Fibroblast of mammary gland (primary cell): ENCODE measurements around the gene ACVR1B.

Experiments used
- DNase-seq: peaks from one replicate; pipeline ENCODE4 v3.0.0-alpha.2; 2010; ENCODE audit warnings: low read depth
- H3K4me3 ChIP-seq: 2 replicates; pipeline ENCODE4 v1.5.1; 2011; ENCODE audit warnings: low read depth, mild to moderate bottlenecking, low read length, moderate library complexity; ENCODE audit not compliant: control insufficient read depth
- TF ChIP-seq, protein P1 (sequence below): conservative IDR thresholded peaks from 2 replicates; pipeline ENCODE4 v1.5.1; 2011; ENCODE audit warnings: low read depth, low read length, inconsistent platforms; ENCODE audit not compliant: control insufficient read depth, insufficient read depth

The ACVR1B gene

DNA sequence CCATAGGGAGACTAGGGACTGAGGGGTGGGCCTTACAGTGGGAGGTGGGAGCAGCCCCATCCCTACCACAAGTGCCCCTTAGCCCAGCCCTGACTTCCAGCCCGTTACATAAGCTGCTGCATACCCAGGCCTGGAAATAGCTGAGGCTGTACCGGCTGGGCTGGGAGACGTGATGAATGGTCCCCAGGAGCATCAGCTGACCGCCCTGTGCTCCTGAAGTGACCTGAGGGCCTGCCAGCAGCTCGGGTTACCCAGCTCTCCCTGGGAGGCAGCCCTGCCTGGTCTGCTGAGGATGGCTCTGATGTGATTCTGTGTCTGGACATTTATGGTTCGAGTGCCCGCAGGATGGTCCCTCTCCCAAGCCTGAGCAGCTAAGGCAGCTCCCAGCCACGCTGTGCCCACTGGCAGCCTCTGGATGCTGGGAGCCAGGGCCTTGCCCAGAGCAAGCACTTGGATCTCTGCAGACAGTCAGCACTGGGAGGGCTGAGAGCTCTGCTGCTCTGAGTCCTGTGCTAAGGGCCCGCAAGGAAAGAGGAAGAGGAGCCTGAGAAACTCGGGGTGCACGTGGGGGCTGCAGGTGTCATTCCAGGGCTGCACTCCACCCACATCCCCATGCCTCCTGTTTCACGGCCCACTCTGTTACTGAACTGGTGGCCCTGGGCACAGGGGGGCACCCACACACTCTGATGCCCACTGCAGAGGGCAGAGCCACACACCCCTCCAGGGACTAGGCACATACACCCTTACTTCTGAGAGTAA lies 75.8 kb downstream of the ACVR1B start:
- TF ChIP-seq, protein P1, sequence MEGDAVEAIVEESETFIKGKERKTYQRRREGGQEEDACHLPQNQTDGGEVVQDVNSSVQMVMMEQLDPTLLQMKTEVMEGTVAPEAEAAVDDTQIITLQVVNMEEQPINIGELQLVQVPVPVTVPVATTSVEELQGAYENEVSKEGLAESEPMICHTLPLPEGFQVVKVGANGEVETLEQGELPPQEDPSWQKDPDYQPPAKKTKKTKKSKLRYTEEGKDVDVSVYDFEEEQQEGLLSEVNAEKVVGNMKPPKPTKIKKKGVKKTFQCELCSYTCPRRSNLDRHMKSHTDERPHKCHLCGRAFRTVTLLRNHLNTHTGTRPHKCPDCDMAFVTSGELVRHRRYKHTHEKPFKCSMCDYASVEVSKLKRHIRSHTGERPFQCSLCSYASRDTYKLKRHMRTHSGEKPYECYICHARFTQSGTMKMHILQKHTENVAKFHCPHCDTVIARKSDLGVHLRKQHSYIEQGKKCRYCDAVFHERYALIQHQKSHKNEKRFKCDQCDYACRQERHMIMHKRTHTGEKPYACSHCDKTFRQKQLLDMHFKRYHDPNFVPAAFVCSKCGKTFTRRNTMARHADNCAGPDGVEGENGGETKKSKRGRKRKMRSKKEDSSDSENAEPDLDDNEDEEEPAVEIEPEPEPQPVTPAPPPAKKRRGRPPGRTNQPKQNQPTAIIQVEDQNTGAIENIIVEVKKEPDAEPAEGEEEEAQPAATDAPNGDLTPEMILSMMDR: no peak
- H3K4me3 ChIP-seq: no peak overlapping the region
- DNase-seq: no peak

DNA sequence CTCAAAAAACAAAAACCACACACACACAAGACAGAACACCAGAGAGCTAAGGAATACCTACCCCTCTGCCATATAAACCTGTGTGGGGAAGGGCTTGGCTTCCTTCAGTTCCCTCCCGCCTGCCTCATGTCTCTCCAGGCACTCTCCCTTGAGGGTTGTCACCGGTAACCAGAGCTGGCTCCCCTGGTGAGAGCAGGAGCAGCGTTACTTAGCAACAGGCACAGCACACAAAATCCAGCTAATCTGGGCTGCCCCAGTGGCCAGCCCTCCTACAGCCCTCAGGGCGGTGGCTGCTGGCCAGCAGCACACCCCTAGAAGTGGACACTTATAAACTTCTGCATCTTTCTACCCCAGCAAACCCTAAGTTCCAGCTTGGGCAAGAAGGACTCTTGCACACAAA lies 78.2 kb downstream of the ACVR1B start:
- H3K4me3 ChIP-seq: no peak overlapping the region
- TF ChIP-seq, protein P1: no peak
- peak; percentile 39 for DNase-seq

DNA sequence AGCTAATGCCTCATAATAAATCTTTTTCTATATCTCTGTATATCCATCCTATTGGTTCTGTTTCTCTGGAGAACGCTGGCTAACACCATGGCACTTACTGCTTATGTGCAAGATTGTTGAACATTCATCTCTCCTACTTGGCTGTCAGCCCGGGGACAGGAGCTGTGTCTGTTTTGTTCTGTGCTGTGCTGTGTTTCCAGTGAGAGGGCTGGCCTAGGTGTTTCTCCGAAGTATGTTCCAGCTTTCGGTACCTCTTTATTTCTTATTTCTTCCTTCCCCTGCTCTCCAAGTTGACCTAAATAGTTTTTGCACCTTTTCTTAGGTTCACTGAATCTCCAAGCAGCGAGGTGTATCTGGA lies 80.9 kb downstream of the ACVR1B start:
- TF ChIP-seq, protein P1: no peak
- peak; percentile 86 for DNase-seq
- H3K4me3 ChIP-seq: peak overlapping the region; percentile 44

DNA sequence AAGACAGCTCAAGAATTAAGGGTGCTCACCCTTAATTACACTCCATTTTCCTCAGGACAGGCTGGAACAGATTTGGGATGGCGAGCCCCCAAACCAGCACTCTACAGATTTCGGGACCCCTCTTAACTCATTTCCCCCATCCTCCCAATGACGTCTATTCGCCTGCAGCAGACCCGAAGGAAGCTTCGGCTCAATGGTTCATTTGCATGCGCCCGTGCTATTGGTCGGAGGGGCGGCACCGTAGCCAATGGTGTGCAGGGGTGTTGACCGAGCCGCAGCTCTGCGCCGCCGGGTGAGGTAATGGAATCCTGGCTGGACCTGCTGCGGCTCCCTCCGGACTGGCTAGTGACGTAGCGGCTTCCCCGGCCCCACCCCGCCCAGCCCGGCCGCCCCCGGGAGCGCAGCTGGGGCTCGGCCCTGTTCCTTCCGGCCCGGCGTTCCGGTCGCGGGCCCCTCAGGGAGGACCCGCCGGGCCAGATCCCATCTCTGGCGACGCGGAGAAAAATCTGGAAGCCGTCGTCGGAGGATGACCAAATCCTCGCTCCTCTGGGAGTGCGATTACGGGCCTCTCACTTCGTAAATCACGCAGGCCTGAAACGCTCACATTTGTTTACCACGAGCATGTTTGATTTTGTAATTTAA lies 81.4 kb downstream of the ACVR1B start:
- H3K4me3 ChIP-seq: peak overlapping the region; percentile 47
- DNase-seq: peak; percentile 95
- TF ChIP-seq, protein P1: no peak

DNA sequence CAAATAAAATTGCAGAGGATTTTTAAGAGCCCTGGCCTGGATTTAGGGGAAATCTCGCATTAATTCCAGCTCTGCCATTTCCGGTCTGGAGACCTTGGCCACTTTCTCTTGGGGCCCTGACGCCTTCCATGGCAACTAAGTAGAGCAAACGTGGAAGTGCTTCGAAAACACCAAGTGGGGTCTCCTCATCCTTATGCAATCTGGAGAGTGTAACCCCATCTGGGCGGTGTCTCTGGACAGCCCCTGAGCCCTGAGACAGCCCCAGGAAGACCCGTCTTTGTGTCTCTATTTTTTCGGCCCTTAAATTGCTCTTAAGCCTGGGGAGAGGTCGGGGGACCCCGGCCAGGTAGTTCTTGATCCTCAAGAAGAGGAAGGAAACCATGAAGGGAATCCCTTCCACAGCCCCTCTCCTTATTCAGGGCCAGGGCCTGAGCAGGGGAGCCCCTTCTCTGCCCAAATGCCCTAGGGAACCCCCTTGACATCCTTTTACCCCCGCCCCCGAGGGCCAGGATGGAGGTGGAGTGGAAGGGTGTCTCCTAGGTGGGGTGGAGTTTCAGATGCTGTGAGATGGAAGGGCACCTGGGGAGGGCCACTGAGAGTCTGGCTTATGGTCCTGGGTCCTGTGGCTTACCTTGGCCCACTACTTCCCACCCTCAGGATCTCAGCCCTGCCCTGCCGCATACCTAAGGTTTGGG lies 82.1 kb downstream of the ACVR1B start:
- TF ChIP-seq, protein P1: no peak
- peak overlapping the region; percentile 47 for H3K4me3 ChIP-seq
- no peak for DNase-seq

DNA sequence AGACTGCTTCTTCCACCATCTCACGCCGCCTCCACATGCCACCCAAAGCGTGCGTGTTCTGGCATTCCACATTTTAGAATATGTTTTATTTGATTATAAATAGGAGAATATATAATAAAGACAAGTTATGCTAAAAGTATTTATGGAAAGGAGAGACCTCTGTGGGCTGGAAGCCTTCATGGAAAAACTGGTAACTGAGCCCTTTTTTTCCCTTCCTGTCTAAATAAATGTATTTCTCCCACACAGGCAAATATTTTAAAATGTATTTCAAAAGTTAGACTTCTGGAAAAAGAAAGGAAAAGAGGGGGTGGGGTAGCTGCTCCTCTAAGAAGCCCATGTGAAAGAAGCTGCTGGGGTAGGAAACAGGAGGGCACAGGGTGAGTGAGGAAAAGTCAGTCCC lies 83.7 kb downstream of the ACVR1B start:
- no peak overlapping the region for H3K4me3 ChIP-seq
- TF ChIP-seq, protein P1: no peak
- no peak for DNase-seq
